Measurements from ENCODE around the gene BTBD6. TPM values are rescaled to one million over a fixed set of nuclear protein-coding genes. Genes with fewer than 3 reads are reported as not detected.
"Not testable (repeated sequence)": the region's sequence is repeated elsewhere in the genome, so short reads cannot be mapped to it uniquely, and the experiment has no call there.

Gene BTBD6
- total RNA-seq, 2 experiments from 2014 or later: 49.6 to 51.3 TPM

DNA sequence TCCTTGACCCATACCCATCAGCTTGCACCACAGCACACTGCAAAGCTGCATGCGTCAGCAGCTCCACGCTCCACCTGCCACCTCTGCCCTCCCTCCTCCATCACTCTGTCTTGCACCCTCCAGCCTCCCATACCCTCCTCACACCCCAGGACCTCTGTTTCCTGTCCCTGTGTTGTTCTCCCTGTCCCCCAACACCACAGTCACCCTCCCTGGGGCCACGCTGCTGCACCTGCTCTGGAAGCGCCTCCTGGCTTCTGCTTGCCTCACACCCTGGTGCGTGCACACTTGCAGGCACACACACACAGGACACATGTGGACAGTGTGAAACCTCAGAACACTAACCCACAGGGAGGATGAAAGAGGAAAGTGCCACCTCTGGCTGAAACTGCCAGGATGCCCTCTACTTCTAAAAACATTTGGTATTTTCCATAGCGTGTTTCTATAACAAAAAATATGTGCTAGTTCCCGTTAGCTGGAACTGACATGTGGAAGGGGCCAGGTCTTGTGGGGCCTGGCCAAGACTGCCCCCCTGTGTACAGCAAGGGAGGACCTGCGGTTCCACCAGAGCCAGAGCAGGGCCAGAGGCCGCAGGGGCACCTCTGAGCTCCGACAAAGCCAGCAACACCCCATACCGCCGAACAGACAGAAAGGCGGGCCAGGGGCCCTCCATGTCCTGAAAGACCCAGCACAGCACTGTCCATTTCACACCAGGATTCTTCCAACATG, 42.5 kb downstream of the BTBD6 start:
- POLR2A ChIA-PET: interaction anchor here (0.6 to 6.1 kb wide), 2 partner anchors 10 to 245 kb away, joined by 9 to 44 read pairs; partner anchors contain the start of gene BRF1
- H3K4me3 Mint-ChIP-seq: no peak overlapping the region
- peaks cover 6% of the 10 kb centered on the region for H3K36me3 Mint-ChIP-seq
- no peak for DNase-seq
- H3K27ac Mint-ChIP-seq: peak overlapping the region; percentile 61
- H3K27me3 Mint-ChIP-seq: no peaks in the 10 kb centered on the region
- H3K9me3 Mint-ChIP-seq: no peaks in the 10 kb centered on the region
- no peak for ATAC-seq (ENCODE audit: low read depth)
- peaks cover 35% of the 10 kb centered on the region for H3K4me1 Mint-ChIP-seq

DNA sequence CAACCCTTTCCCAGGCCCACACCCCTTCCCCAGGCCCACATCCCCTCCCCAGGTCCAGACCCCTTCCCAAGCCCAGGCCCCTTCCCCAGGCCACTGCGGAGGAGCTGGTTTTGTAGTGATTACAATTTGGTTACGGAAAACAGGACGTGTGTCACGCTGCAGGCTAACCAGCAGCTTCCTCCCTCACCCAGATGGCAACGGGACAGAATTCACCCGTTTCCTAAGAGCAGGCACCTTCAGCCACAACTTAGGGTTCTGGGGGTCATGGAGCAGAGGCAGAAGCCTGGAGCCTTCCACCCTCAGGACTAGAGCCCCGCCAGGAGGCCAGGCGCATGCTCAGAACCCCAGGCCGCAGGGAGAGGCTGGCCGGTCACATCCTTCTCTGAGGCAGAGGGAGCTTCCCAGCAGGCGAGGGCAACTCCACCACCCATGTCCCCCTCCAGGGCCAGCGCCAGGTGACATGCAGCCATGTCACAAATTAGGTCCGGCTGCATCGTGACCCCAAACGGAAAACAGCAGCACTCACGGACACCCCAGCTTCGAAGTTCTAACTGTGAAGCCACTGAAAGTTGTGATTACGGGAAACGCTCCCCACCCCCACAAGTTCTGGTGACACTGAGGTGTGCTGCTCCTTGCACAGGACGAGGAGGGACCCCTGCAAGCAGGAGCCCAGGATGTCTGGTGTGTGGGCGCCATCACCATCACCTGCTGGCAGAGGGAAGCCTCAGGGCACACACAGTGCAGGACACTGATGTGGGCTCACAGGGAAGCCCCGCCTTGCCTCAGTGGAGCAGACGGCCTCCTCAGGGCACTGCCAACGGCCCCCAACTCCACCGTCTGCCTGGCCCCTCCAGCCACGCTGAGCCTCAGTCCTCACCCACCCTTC, 44.7 kb downstream of the BTBD6 start:
- no peaks in the 10 kb centered on the region for H3K27me3 Mint-ChIP-seq
- H3K4me3 Mint-ChIP-seq: peak overlapping the region; percentile 73
- peaks cover 8% of the 10 kb centered on the region for H3K36me3 Mint-ChIP-seq
- peaks cover 35% of the 10 kb centered on the region for H3K4me1 Mint-ChIP-seq
- ATAC-seq (ENCODE audit: low read depth) (peak; percentile 48), DNase-seq (peak; percentile 62)
- no peaks in the 10 kb centered on the region for H3K9me3 Mint-ChIP-seq
- POLR2A ChIA-PET: interaction anchor here (0.7 to 6.1 kb wide), 6 partner anchors 8 to 207 kb away, joined by 3 to 44 read pairs (median 5); partner anchors contain the start of genes BRF1, BTBD6 and PACS2
- H3K27ac Mint-ChIP-seq: peak overlapping the region; percentile 94

DNA sequence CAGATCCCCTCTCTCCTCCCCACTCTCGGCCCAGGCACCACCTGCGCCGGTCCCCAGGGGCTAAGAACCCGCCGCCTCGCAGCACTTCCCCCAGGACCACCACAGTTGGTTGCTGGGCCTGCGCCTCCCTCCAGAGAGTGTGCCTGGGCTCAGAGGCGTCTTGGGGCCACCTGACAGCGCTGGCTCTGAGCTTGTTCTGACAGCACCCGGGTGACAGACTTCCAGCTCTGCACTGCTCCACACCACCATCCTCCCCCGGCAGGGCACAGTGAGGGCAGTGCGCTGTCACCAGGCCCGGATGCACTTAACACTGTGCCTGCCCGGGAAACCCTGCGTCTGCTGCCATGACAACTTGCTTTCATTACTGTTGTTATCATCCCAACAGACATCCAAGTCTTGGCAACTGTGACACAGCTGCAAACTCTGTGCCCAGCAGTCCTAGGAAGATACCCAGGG, 45.8 kb downstream of the BTBD6 start:
- Mint-ChIP-seq H3K27ac (peak overlapping the region; percentile 94), H3K9me3 (no peaks in the 10 kb centered on the region), H3K27me3 (no peaks in the 10 kb centered on the region), H3K4me3 (peak overlapping the region; percentile 79), H3K4me1 (peaks cover 40% of the 10 kb centered on the region), H3K36me3 (peaks cover 12% of the 10 kb centered on the region)
- POLR2A ChIA-PET: interaction anchor here (0.9 to 4.1 kb wide), 2 partner anchors 20 to 229 kb away, joined by 3 to 22 read pairs; partner anchors contain the start of genes GPR132 and PACS2
- ATAC-seq (ENCODE audit: low read depth) (peak; percentile 94), DNase-seq (peak; percentile 73)

DNA sequence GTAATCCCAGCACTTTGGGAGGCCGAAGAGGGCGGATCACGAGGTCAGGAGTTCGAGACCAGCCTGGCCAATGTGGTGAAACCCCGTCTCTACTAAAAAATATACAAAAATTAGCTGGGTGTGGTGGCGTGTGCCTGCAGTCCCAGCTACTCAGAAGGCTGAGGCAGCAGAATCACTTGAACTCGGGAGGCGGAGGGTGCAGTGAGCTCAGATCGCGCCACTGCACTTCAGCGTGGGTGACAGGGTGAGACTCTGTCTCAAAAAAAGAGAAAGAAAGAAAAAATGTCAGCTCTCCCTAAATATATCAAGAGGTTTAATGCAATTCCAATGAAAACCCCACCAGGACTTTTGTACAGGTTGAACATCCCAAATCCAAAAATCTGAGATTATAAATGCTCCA, 49.0 kb downstream of the BTBD6 start:
- not testable (repeated sequence) for H3K9me3 Mint-ChIP-seq; ATAC-seq (ENCODE audit: low read depth); H3K27ac Mint-ChIP-seq; H3K4me3 Mint-ChIP-seq; H3K27me3 Mint-ChIP-seq; DNase-seq
- peaks cover 41% of the 10 kb centered on the region for H3K4me1 Mint-ChIP-seq
- POLR2A ChIA-PET: interaction anchor here (1.0 kb wide), 1 partner anchor 17 kb away, joined by 5 read pairs; the partner anchor contains the start of gene PACS2
- H3K36me3 Mint-ChIP-seq: peaks cover 12% of the 10 kb centered on the region

DNA sequence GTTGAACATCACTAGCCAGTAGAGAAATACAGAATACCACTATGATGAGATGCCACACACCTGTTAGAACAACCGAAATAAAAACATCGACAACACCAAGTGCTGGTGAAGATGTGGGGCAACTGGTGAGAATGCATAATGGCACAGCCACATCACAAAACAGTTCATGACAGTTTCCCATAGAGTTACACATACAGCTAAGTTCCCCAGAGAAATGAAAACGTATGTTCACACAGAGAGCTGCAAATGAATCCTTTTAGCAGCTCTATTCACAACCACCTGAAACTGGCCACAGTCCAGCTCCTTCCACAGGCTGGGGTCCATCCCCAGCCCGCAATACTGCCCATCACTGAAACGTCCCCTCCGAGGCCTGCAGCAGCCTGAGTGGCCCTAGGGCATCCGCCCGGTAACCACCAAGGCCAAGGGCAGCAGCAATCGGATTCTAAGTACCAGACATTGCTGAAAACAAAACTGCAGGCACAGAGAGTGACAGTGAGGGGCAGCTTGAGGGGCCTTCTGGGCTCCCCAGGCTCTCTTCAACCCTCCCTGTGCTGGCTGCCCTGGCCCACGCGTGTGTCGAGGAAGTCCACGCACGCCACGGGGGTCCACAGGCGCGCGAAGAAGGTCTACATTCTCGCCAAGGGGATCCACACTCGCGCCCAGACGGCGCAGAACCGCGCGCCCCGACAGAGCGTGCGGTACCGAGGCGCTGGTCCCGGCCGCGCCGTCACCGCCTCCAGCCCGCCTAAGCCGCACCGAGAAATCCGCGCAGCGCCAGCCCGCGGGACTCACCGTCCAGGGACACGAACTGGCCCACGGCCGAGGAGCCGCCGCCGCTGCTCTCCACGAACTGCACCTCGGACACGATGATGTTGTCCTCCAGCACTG, 51.6 kb downstream of the BTBD6 start:
- Mint-ChIP-seq H3K9me3 (no peaks in the 10 kb centered on the region), H3K27ac (peak overlapping the region; percentile 88), H3K36me3 (peaks cover 16% of the 10 kb centered on the region), H3K4me3 (peak overlapping the region; percentile 92), H3K27me3 (peaks cover 2% of the 10 kb centered on the region), H3K4me1 (peaks cover 28% of the 10 kb centered on the region)
- POLR2A ChIA-PET: interaction anchor here (0.7 to 4.0 kb wide), 7 partner anchors 10 to 239 kb away, joined by 3 to 61 read pairs (median 4); partner anchors contain the start of genes BTBD6, NUDT14 and PACS2
- peak; percentile 1 for ATAC-seq (ENCODE audit: low read depth)
- peak; percentile 46 for DNase-seq

Other genes with a start within 250 kb of the BTBD6 start
- 10 to 100 TPM; 51.7 to 53.3 TPM for gene CDCA4, start 227.4 kb upstream of the BTBD6 start, total RNA-seq
- 10 to 100 TPM; 43.5 to 46.6 TPM for gene GPR132, start 183.1 kb upstream of the BTBD6 start, total RNA-seq
- gene JAG2, start 79.8 kb upstream of the BTBD6 start, total RNA-seq: 1 to 10 TPM; 1.8 to 3.2 TPM
- gene NUDT14, start 67.2 kb upstream of the BTBD6 start, total RNA-seq: 10 to 100 TPM; 23.3 to 28.0 TPM
- gene BRF1, start 52.5 kb downstream of the BTBD6 start, total RNA-seq: 10 to 100 TPM; 49.5 to 50.4 TPM
- gene PACS2, start 66.2 kb downstream of the BTBD6 start, total RNA-seq: 10 to 100 TPM; 51.6 to 54.7 TPM
- 1 to 10 TPM; 6.4 to 6.9 TPM for gene TEX22, start 150.0 kb downstream of the BTBD6 start, total RNA-seq
- gene MTA1, start 171.3 kb downstream of the BTBD6 start, total RNA-seq: 100 to 1,000 TPM; 120 to 132 TPM
- gene CRIP2, start 226.3 kb downstream of the BTBD6 start, total RNA-seq: 1 to 10 TPM; 1.2 to 1.6 TPM
- gene CRIP1, start 238.4 kb downstream of the BTBD6 start, total RNA-seq: 100 to 1,000 TPM; 445 to 453 TPM
- 10 to 100 TPM; 43.3 to 47.6 TPM for gene TEDC1, start 242.7 kb downstream of the BTBD6 start, total RNA-seq

Data from activated naive CD8-positive, alpha-beta T cell treated with anti-CD3 and anti-CD28 coated beads, Interleukin-2, amount 10 ng/mL, durations not matched to agents 7 days and 5 days (primary cell).